K562 (cell line): Measurements from ENCODE around the gene TSPAN14. TPM values are rescaled to one million over a fixed set of nuclear protein-coding genes. Genes with fewer than 3 reads are reported as not detected.

Experiments used
- ATAC-seq: fragments of 200-7000 bp; cut with Tn5 transposase; 3 replicates; pipeline ENCODE4 v1.9.1; 2020; ENCODE audit warnings: moderate library complexity
- BruUV-seq: library from RNA; stranded (reverse); fragments of 400-500 nt; replicated peaks from 2 replicates; lab custom pipeline; 2021; lab: Mats Ljungman, UMichigan
- CTCF ChIA-PET: fragments of 300-600 bp; formaldehyde crosslinking; extraction: SDS; loops from one replicate; lab custom pipeline; 2021; ENCODE audit warnings: low intra/inter-chr PET ratio; lab: Yijun Ruan, JAX
- POLR2A ChIA-PET: fragments of 300-600, 350-650 bp; sonication (Branson Sonifier 250); formaldehyde crosslinking; extraction: SDS; loops from one replicate; lab custom pipeline; 2021; ENCODE audit warnings: antibody characterized with exemption, inconsistent platforms; lab: Yijun Ruan, JAX
- DNase-seq, 4 experiments: peaks; one replicate each; pipeline versions ENCODE4 v3.0.0 to v3.0.0-alpha.2; 2011 to 2018; ENCODE audit warnings: low spot score in 3 of 4, mixed read lengths in 3 of 4; ENCODE audit errors: extremely low read depth in 1 of 4
- FAIRE-seq: peaks from 2 replicates; lab custom pipeline; 2011; peaks lifted over from hg19 to GRCh38; lab: Jason Lieb, UNC
- H2AFZ ChIP-seq: 2 replicates; pipeline ENCODE4 v1.6.0; 2011; ENCODE audit warnings: low read depth, low read length, control low read depth, inconsistent platforms
- H3K27ac ChIP-seq: fragments of 200-600 bp; 3 replicates; pipeline ENCODE4 v1.8.0; 2011; ENCODE audit warnings: low read depth, mild to moderate bottlenecking, control low read depth, inconsistent platforms, low read length, moderate library complexity, mixed read lengths; ENCODE audit errors: extremely low read depth
- H3K27me3 ChIP-seq, 2 experiments: fragments of 300-600 bp in 1 of 2; 2 replicates in 1 of 2; 3 replicates in 1 of 2; pipeline versions ENCODE4 v1.6.0 to v1.8.0; 2011; ENCODE audit warnings: inconsistent platforms in 2 of 2, low read length in 2 of 2, mild to moderate bottlenecking in 1 of 2, mixed read lengths in 1 of 2, moderate library complexity in 1 of 2; ENCODE audit not compliant: control insufficient read depth in 2 of 2, insufficient read depth in 2 of 2
- H3K36me3 ChIP-seq: fragments of 300-600 bp; 3 replicates; pipeline ENCODE4 v1.8.0; 2011; ENCODE audit warnings: mild to moderate bottlenecking, low read length, inconsistent platforms; ENCODE audit not compliant: control insufficient read depth, insufficient read depth
- H3K4me1 ChIP-seq, 2 experiments: fragments of 200-600 bp in 1 of 2; replicated peaks in 1 of 2; 2 replicates in 1 of 2; 3 replicates in 1 of 2; pipeline versions ENCODE4 v1.5.1 to v1.8.0; 2011; ENCODE audit warnings: inconsistent platforms in 2 of 2, low read length in 2 of 2, mild to moderate bottlenecking in 1 of 2, mixed read lengths in 1 of 2, moderate library complexity in 1 of 2; ENCODE audit not compliant: control insufficient read depth in 2 of 2, insufficient read depth in 2 of 2
- H3K4me2 ChIP-seq: 2 replicates; pipeline ENCODE4 v1.6.1; 2011; ENCODE audit warnings: low read length, control low read depth, inconsistent platforms, mixed read lengths; ENCODE audit not compliant: insufficient read depth
- H3K4me3 ChIP-seq: fragments of 200-600 bp; sonication (generic), shearing (Covaris generic); 2 replicates; pipeline ENCODE4 v1.5.1; 2016; ENCODE audit warnings: control low read depth, inconsistent platforms
- H3K79me2 ChIP-seq: fragments of 200-600 bp; 3 replicates; pipeline ENCODE4 v1.8.0; 2011; ENCODE audit warnings: low read length, inconsistent platforms; ENCODE audit not compliant: control insufficient read depth, insufficient read depth
- H3K9ac ChIP-seq, 2 experiments: 2 replicates each; pipeline versions ENCODE4 v1.6.0 to v1.6.1; 2011; ENCODE audit warnings: low read depth in 2 of 2, low read length in 2 of 2, control low read depth in 1 of 2, inconsistent platforms in 1 of 2, mild to moderate bottlenecking in 1 of 2, mixed read lengths in 1 of 2; ENCODE audit not compliant: insufficient read depth in 1 of 2
- H3K9me1 ChIP-seq: one replicate; pipeline ENCODE4 v1.6.0; 2011; ENCODE audit warnings: inconsistent platforms, mild to moderate bottlenecking, low read length, moderate library complexity; ENCODE audit not compliant: control insufficient read depth, insufficient read depth
- H3K9me3 ChIP-seq: replicated peaks from 2 replicates; pipeline ENCODE4 v1.5.1; 2011; ENCODE audit warnings: low read depth, low read length, inconsistent platforms; ENCODE audit not compliant: control insufficient read depth, insufficient read depth
- H4K20me1 ChIP-seq: replicated peaks from 2 replicates; pipeline ENCODE4 v1.6.1; 2011; ENCODE audit warnings: low read length, inconsistent platforms, mixed read lengths; ENCODE audit not compliant: control insufficient read depth, insufficient read depth
- NUFIP1 ChIP-seq: fragments of 450-650 bp; IDR thresholded peaks from 2 replicates; pipeline ENCODE4 v1.6.1; 2018; ENCODE audit not compliant: partially characterized antibody
- SMARCC2 ChIP-seq: fragments of 450-650 bp; IDR thresholded peaks from 2 replicates; pipeline ENCODE4 v1.6.1; 2017; ENCODE audit warnings: antibody characterized with exemption, moderate library complexity, mild to moderate bottlenecking, low read depth
- SP1 ChIP-seq: sonication (generic); formaldehyde crosslinking; IDR thresholded peaks from 2 replicates; pipeline ENCODE4 v1.8.1; 2022; ENCODE audit warnings: mild to moderate bottlenecking, missing genetic modification reagents
- SRSF3 ChIP-seq: fragments of 200-400 bp; formaldehyde crosslinking; IDR thresholded peaks from 2 replicates; pipeline ENCODE4 v1.6.1; 2016; ENCODE audit warnings: mild to moderate bottlenecking, low read length, moderate library complexity; ENCODE audit not compliant: insufficient read depth
- STAG1 ChIP-seq: sonication (generic); formaldehyde crosslinking; IDR thresholded peaks from 2 replicates; pipeline ENCODE4 v1.5.0; 2020; ENCODE audit warnings: missing genetic modification reagents, borderline replicate concordance
- WGBS: fragments of 100-300 bp; shearing (Covaris generic); methylation state at CpG from one replicate; pipeline ENCODE4 v1.1.6; 2016; ENCODE audit warnings: low coverage, mixed read lengths; ENCODE audit not compliant: insufficient coverage; ENCODE audit errors: missing lambda C conversion rate; 5-methylcytosine and 5-hydroxymethylcytosine counted together
- in situ Hi-C: fragments of 300-500 bp; cut with MboI; formaldehyde crosslinking; loops from 4 replicates; pipeline ENCODE4 v1.15.0; 2018; ENCODE audit warnings: inconsistent platforms, mixed read lengths
- intact Hi-C: fragments of 100-400 bp; cut with micrococcal nuclease; formaldehyde crosslinking; loops from 2 replicates; pipeline ENCODE4 v1.14.2; 2022
- polyA plus RNA-seq, 8 experiments: library from polyadenylated mRNA; depleted of rRNA in 4 of 8; stranded (reverse) in 5 of 8; unstranded in 3 of 8; fragments of >200 nt; fragmentation: Nextera tagmentation in 2 of 8; fragmentation: Illumina TruSeq in 1 of 8; extraction: Ambion mirVana in 2 of 8; extraction: Trizol in 1 of 8; gene quantifications; 2 replicates each; pipeline versions ENCODE4 v1.2.1 to v1.2.3, GENCODE V29; 2011 to 2014; ENCODE audit warnings: inconsistent platforms in 1 of 8, missing spikeins in 1 of 8
- total RNA-seq, 7 experiments: library from RNA; depleted of rRNA in 6 of 7; stranded (reverse); fragments of >200 nt in 6 of 7; fragmentation: Illumina TruSeq in 2 of 7; extraction: Trizol in 2 of 7; gene quantifications; 2 replicates each; pipeline versions ENCODE4 v1.2.1 to v1.2.3, GENCODE V29; 2011 to 2021; ENCODE audit warnings: low replicate concordance in 1 of 7

The TSPAN14 gene
- total and polyA plus RNA-seq, 9 of the 15 experiments (the other 6 are each of a cell fraction or from before 2014, with no cell fraction given), result 5.8 to 92.9 (median 23.3) TPM

- TF ChIP-seq SP1 (peak; percentile 39; the same call in 1 of the 2 replicates), SMARCC2 (peak; percentile 57; the same call in 1 of the 2 replicates), SRSF3 (no peak)
These were observed 50.2 kb downstream of the TSPAN14 start (continued) for GRCh38 chr10:80504158-80504811.

- no peaks in the 10 kb centered on the region for H3K9me3 ChIP-seq
- peaks cover 66% of the 10 kb centered on the region for H3K36me3 ChIP-seq
- ATAC-seq, result peak; percentile 1; the same call in 2 of the 3 replicates
- H2AFZ ChIP-seq, result no peak overlapping the region
- H3K4me3 ChIP-seq, result no peak overlapping the region
- H3K27ac ChIP-seq, result no peak overlapping the region; the same call in 1 of the 3 replicates
- WGBS, result 74% methylated on average over 5 of the region's 5 CpGs
- FAIRE-seq, result no peak
- peaks cover 78% of the 10 kb centered on the region for H3K79me2 ChIP-seq
- H3K9me1 ChIP-seq, result peaks cover 10% of the 10 kb centered on the region
- peaks cover 7% of the 10 kb centered on the region for H4K20me1 ChIP-seq
- CTCF ChIA-PET, result interaction anchor here (1.7 to 5.5 kb wide), 3 partner anchors 59 to 127 kb away, joined by 9 to 79 read pairs (median 14); no protein-coding TSS in a partner anchor
- DNase-seq, result no peak
- 0 out of 2 replicates have a peak overlapping the region, but pooled peaks have one; percentile 68 for H3K4me2 ChIP-seq
- no peak for TF ChIP-seq NUFIP1
- 0 out of 2 replicates have a peak, but pooled peaks have one; percentile 16 for TF ChIP-seq STAG1
- TF ChIP-seq, all 486 proteins: peak for 1
- Histone ChIP-seq H3K4me1 (peaks cover 52 to 65% of the 10 kb centered on the region in 2 experiments; a peak in 4 of 5 replicates), H3K9ac (peak overlapping the region in 1 of 2 experiments; percentile 82; a peak in 2 of 4 replicates), H3K27me3 (no peaks in the 10 kb centered on the region)
- in situ Hi-C loops (loop anchor here (5.0 to 10.0 kb wide), 2 partner anchors 58 to 120 kb away; no protein-coding TSS in a partner anchor), intact Hi-C loops (loop anchor here (1.0 to 2.0 kb wide), 3 partner anchors 46 to 122 kb away; no protein-coding TSS in a partner anchor)
- POLR2A ChIA-PET, result interaction anchor here (0.6 to 3.2 kb wide), 6 partner anchors 38 to 91 kb away, joined by 3 to 16 read pairs (median 6); no protein-coding TSS in a partner anchor
- BruUV-seq, result no TSS peak
These were observed 50.9 kb downstream of the TSPAN14 start for GRCh38 chr10:80504897-80505465.
